ENCODE results near the gene ZNF500. TPM values are rescaled to one million over a fixed set of nuclear protein-coding genes. Genes with fewer than 3 reads are reported as not detected.

The ZNF500 gene
- total and polyA plus RNA-seq, 2 donors (not counting 1 experiment from before 2014, with no cell fraction given) = 3.1 to 7.1 TPM

DNA sequence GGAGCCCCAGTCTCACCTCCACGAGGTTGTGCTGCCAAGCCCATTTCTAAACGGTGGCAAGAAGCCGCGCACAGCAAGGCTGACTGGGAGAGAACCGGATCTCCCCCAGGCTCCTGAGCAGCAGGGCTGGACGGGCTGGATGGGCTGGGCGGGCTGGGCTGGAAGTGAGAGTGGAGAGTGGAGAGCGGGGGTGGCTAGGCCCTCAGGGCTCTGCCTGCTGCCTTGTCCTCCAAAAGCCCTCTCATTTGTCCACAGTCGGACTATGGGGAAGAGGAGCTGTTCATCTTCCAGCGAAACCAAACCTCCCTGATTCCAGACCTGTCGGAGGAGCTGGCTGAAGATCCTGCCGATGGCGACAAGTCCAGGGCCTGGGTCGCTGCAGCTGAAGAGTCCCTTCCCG lies 29.4 kb downstream of the ZNF500 start:
- Histone ChIP-seq H3K4me3 (replicated peaks in 1 of 4; ENCODE audit: control extremely low read depth in 1 of 4, insufficient read depth in 1 of 4, low read depth in 3 of 4, low read length in 4 of 4) (no peak overlapping the region), H3K4me1 (ENCODE audit: control insufficient read depth, extremely low read depth, insufficient read depth, low read length) (peaks cover 2% of the 10 kb centered on the region), H3K27me3 (ENCODE audit: control insufficient read depth, insufficient read depth, low read length) (no peaks in the 10 kb centered on the region), H3K9me3 (ENCODE audit: control insufficient read depth, insufficient read depth, low read depth, low read length) (no peaks in the 10 kb centered on the region), H4K20me1 (ENCODE audit: control insufficient read depth, extremely low read depth, insufficient read depth, low read length) (no peaks in the 10 kb centered on the region), H2AFZ (ENCODE audit: low read length) (no peak overlapping the region), H3K36me3 (ENCODE audit: control insufficient read depth, insufficient read depth, low read length) (no peaks in the 10 kb centered on the region), H3K27ac (ENCODE audit: insufficient read depth, low read length) (no peak overlapping the region), H3K4me2 (ENCODE audit: extremely low read depth, insufficient read depth, low read length) (no peak overlapping the region), H3K79me2 (ENCODE audit: control insufficient read depth, insufficient read depth, low read length) (peaks cover 7% of the 10 kb centered on the region), H3K9ac (ENCODE audit: insufficient read depth, low read length) (no peak overlapping the region)
- TF ChIP-seq, protein P1, sequence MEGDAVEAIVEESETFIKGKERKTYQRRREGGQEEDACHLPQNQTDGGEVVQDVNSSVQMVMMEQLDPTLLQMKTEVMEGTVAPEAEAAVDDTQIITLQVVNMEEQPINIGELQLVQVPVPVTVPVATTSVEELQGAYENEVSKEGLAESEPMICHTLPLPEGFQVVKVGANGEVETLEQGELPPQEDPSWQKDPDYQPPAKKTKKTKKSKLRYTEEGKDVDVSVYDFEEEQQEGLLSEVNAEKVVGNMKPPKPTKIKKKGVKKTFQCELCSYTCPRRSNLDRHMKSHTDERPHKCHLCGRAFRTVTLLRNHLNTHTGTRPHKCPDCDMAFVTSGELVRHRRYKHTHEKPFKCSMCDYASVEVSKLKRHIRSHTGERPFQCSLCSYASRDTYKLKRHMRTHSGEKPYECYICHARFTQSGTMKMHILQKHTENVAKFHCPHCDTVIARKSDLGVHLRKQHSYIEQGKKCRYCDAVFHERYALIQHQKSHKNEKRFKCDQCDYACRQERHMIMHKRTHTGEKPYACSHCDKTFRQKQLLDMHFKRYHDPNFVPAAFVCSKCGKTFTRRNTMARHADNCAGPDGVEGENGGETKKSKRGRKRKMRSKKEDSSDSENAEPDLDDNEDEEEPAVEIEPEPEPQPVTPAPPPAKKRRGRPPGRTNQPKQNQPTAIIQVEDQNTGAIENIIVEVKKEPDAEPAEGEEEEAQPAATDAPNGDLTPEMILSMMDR (conservative IDR thresholded peaks at IDR 0.05 in 1 of 2, IDR thresholded peaks at IDR 0.05 in 1 of 2; ENCODE audit: low read depth in 1 of 2, low read length in 2 of 2) = no peak
- TF ChIP-seq EZH2 (IDR thresholded peaks at IDR 0.05; ENCODE audit: low read length, missing control alignments) = no peak
- no peak for DNase-seq (ENCODE audit: low read depth in 2 of 2)

DNA sequence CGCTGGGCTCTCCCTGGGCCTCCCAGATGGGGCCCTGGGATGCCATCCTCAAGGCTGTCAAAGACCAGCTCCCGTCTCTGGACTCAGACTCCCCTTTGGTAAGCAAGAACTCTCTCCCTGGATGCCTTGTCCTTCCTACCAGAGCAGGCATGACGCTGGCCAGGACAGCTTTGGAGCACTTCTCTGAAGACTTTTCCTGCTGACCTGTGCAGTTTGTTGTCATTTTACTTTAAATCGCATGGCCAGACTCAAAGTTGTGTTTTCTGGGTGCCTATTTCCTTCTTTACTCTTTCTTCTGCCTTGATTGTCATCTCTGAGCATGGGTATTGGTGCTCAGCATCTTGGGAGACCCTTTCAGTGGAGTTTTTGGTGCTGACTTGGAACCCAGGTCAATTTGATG lies 30.4 kb downstream of the ZNF500 start:
- Histone ChIP-seq H3K9me3 (ENCODE audit: control insufficient read depth, insufficient read depth, low read depth, low read length) (no peaks in the 10 kb centered on the region), H3K27me3 (ENCODE audit: control insufficient read depth, insufficient read depth, low read length) (no peaks in the 10 kb centered on the region), H3K4me1 (ENCODE audit: control insufficient read depth, extremely low read depth, insufficient read depth, low read length) (peaks cover 2% of the 10 kb centered on the region), H3K4me2 (ENCODE audit: extremely low read depth, insufficient read depth, low read length) (no peak overlapping the region), H4K20me1 (ENCODE audit: control insufficient read depth, extremely low read depth, insufficient read depth, low read length) (no peaks in the 10 kb centered on the region), H3K4me3 (replicated peaks in 1 of 4; ENCODE audit: control extremely low read depth in 1 of 4, insufficient read depth in 1 of 4, low read depth in 3 of 4, low read length in 4 of 4) (no peak overlapping the region), H2AFZ (ENCODE audit: low read length) (no peak overlapping the region), H3K27ac (ENCODE audit: insufficient read depth, low read length) (no peak overlapping the region), H3K9ac (ENCODE audit: insufficient read depth, low read length) (no peak overlapping the region), H3K79me2 (ENCODE audit: control insufficient read depth, insufficient read depth, low read length) (peaks cover 11% of the 10 kb centered on the region), H3K36me3 (ENCODE audit: control insufficient read depth, insufficient read depth, low read length) (no peaks in the 10 kb centered on the region)
- DNase-seq (ENCODE audit: low read depth in 2 of 2) = no peak
- TF ChIP-seq EZH2 (IDR thresholded peaks at IDR 0.05; ENCODE audit: low read length, missing control alignments) = no peak
- TF ChIP-seq, protein P1 (conservative IDR thresholded peaks at IDR 0.05 in 1 of 2, IDR thresholded peaks at IDR 0.05 in 1 of 2; ENCODE audit: low read depth in 1 of 2, low read length in 2 of 2) = no peak

DNA sequence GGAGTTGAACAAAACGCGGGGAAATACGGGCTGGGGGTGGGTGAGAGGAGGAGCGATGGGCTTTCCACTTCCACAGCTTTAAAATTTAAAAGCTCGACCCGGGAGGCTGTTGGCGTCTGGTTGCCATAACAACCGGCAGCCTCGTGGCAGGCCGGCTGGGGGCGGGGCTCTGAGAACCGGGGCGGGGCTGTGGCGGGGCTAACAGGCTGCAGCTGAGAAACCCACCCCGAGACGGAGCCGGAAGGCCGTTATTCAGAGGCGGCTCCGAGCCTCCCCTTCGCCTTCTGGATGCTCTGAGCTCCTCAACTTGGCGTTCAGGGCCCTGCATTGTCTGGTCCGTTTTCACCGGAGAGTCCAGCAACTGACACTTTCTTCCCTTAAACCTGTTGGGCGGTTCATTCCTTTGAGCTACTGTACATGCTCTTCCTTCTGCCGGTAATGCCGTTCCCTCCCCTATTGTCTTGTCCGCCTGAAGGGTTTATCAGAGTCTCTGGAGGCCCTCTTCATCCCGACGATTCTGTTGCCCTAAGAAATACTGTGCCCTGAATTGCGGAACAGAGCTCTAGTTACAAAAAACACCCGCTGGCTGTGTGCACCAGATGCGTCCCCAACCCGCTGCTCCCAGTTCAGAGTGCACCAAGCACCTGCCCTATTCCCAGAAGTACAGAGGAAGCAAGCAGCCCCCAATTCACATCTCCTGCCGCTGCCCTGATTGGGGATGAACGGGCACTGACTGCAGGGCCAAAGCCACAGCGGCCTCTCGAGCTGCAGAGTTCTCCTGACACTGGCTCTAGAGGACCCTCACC lies 32.0 kb downstream of the ZNF500 start:
- H3K9ac ChIP-seq (ENCODE audit: insufficient read depth, low read length) = peak overlapping the region; percentile 75
- no peaks in the 10 kb centered on the region for H3K9me3 ChIP-seq (ENCODE audit: control insufficient read depth, insufficient read depth, low read depth, low read length)
- peak overlapping the region; percentile 93 for H3K4me2 ChIP-seq (ENCODE audit: extremely low read depth, insufficient read depth, low read length)
- H4K20me1 ChIP-seq (ENCODE audit: control insufficient read depth, extremely low read depth, insufficient read depth, low read length) = no peaks in the 10 kb centered on the region
- no peaks in the 10 kb centered on the region for H3K27me3 ChIP-seq (ENCODE audit: control insufficient read depth, insufficient read depth, low read length)
- DNase-seq (ENCODE audit: low read depth in 2 of 2) = peak; percentile 71 to 78
- H3K4me3 ChIP-seq (replicated peaks in 1 of 4; ENCODE audit: control extremely low read depth in 1 of 4, insufficient read depth in 1 of 4, low read depth in 3 of 4, low read length in 4 of 4) = peak overlapping the region; percentile 80 to 96 (median 81)
- no peak for TF ChIP-seq EZH2 (IDR thresholded peaks at IDR 0.05; ENCODE audit: low read length, missing control alignments)
- TF ChIP-seq, protein P1 (conservative IDR thresholded peaks at IDR 0.05 in 1 of 2, IDR thresholded peaks at IDR 0.05 in 1 of 2; ENCODE audit: low read depth in 1 of 2, low read length in 2 of 2) = no peak
- peaks cover 1% of the 10 kb centered on the region for H3K36me3 ChIP-seq (ENCODE audit: control insufficient read depth, insufficient read depth, low read length)
- peak overlapping the region; percentile 94 for H2AFZ ChIP-seq (ENCODE audit: low read length)
- H3K4me1 ChIP-seq (ENCODE audit: control insufficient read depth, extremely low read depth, insufficient read depth, low read length) = peaks cover 2% of the 10 kb centered on the region
- peaks cover 11% of the 10 kb centered on the region for H3K79me2 ChIP-seq (ENCODE audit: control insufficient read depth, insufficient read depth, low read length)
- H3K27ac ChIP-seq (ENCODE audit: insufficient read depth, low read length) = peak overlapping the region; percentile 70
